ENCODE results near the gene CTIF. TPM values are rescaled to one million over a fixed set of nuclear protein-coding genes. Genes with fewer than 3 reads are reported as not detected.

The CTIF gene
- polyA plus RNA-seq, 1 of the 3 experiments (the other 2 are of a cell fraction): 47.2 TPM

DNA sequence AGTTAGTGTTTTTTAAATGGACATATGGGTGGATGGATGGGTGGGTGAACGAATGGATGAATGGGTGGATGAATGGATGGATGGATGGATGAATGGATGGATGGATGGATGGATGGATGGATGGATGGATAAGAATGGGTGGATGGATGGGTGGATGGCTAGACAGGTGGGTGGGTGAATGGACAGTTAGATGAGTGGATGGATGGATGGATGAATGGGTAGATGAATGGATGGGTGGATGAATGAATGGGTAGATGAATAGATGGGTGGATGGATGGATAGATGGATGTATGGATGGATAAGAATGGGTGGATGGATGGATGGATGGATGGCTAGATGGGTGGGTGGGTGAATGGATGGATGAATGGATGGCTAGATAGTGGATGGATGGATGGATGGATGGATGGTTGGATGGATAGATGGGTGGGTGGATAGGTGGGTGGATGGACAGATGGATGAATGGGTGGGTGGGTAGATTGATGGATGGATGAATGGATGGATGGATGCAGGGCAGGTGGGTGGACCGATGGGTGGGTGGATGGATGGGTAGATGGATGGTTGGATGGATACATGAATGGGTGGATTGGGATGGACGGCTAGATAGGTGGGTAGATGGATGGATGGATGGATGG, 64.0 kb downstream of the CTIF start:
- peaks cover 26 to 43% of the 10 kb centered on the region in 2 experiments; a peak in 3 of 4 replicates for H3K4me1 ChIP-seq (ENCODE audit: control insufficient read depth in 1 of 2, insufficient read depth in 2 of 2, low read depth in 1 of 2, low read length in 1 of 2)
- no peak overlapping the region for H2AFZ ChIP-seq (ENCODE audit: low read depth)
- no peak overlapping the region for H3K4me2 ChIP-seq
- DNase-seq: no peak
- H3K27me3 ChIP-seq (ENCODE audit: insufficient read depth): no peaks in the 10 kb centered on the region
- H3K4me3 ChIP-seq (ENCODE audit: low read depth in 2 of 2, low read length in 1 of 2): no peak overlapping the region
- H3K79me2 ChIP-seq (ENCODE audit: insufficient read depth): peaks cover 88% of the 10 kb centered on the region
- H3K36me3 ChIP-seq (replicated peaks in 1 of 2; ENCODE audit: control insufficient read depth in 1 of 2, insufficient read depth in 2 of 2, low read length in 1 of 2): peaks cover 0 to 5% of the 10 kb centered on the region in 2 experiments
- H4K20me1 ChIP-seq (ENCODE audit: insufficient read depth): peaks cover 86% of the 10 kb centered on the region
- H3K9ac ChIP-seq: no peak overlapping the region
- CTCF ChIA-PET: no interaction called here
- TF ChIP-seq NRF1 (IDR thresholded peaks at IDR 0.05; ENCODE audit: low read depth, low read length): no peak
- TF ChIP-seq GABPA (IDR thresholded peaks at IDR 0.05; ENCODE audit: low read depth): no peak
- TF ChIP-seq NFIC (IDR thresholded peaks at IDR 0.05; ENCODE audit: borderline replicate concordance): no peak
- no peak for TF ChIP-seq TCF12 (IDR thresholded peaks at IDR 0.05)
- TF ChIP-seq, protein P1, sequence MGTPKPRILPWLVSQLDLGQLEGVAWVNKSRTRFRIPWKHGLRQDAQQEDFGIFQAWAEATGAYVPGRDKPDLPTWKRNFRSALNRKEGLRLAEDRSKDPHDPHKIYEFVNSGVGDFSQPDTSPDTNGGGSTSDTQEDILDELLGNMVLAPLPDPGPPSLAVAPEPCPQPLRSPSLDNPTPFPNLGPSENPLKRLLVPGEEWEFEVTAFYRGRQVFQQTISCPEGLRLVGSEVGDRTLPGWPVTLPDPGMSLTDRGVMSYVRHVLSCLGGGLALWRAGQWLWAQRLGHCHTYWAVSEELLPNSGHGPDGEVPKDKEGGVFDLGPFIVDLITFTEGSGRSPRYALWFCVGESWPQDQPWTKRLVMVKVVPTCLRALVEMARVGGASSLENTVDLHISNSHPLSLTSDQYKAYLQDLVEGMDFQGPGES (IDR thresholded peaks at IDR 0.05; ENCODE audit: low read depth, low read length): no peak
- no peak for TF ChIP-seq SIN3A (IDR thresholded peaks at IDR 0.05; ENCODE audit: borderline replicate concordance, low read depth, low read length)
- no peak for TF ChIP-seq GATA2 (CRISPR knock-in tag; IDR thresholded peaks at IDR 0.05)
- no peak for TF ChIP-seq TEAD4 (IDR thresholded peaks at IDR 0.05; ENCODE audit: borderline replicate concordance, insufficient read depth)
- no peak for TF ChIP-seq CHD2 (IDR thresholded peaks at IDR 0.05; ENCODE audit: low read length, partially characterized antibody)
- TF ChIP-seq RCOR1 (IDR thresholded peaks at IDR 0.05; ENCODE audit: low read length): no peak
- TF ChIP-seq, protein P2, sequence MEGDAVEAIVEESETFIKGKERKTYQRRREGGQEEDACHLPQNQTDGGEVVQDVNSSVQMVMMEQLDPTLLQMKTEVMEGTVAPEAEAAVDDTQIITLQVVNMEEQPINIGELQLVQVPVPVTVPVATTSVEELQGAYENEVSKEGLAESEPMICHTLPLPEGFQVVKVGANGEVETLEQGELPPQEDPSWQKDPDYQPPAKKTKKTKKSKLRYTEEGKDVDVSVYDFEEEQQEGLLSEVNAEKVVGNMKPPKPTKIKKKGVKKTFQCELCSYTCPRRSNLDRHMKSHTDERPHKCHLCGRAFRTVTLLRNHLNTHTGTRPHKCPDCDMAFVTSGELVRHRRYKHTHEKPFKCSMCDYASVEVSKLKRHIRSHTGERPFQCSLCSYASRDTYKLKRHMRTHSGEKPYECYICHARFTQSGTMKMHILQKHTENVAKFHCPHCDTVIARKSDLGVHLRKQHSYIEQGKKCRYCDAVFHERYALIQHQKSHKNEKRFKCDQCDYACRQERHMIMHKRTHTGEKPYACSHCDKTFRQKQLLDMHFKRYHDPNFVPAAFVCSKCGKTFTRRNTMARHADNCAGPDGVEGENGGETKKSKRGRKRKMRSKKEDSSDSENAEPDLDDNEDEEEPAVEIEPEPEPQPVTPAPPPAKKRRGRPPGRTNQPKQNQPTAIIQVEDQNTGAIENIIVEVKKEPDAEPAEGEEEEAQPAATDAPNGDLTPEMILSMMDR (IDR thresholded peaks at IDR 0.05): no peak
- TF ChIP-seq EP300 (IDR thresholded peaks at IDR 0.05; ENCODE audit: borderline replicate concordance in 1 of 2, low read depth in 1 of 2, low read length in 1 of 2): no peak
- no peak for TF ChIP-seq RFX5 (IDR thresholded peaks at IDR 0.05; ENCODE audit: low read length)
- TF ChIP-seq FOXM1 (IDR thresholded peaks at IDR 0.05; ENCODE audit: low read depth): no peak
- TF ChIP-seq EZH2phosphoT487 (IDR thresholded peaks at IDR 0.05; ENCODE audit: borderline replicate concordance, low read depth): no peak
- no peak for TF ChIP-seq SMC3 (IDR thresholded peaks at IDR 0.05; ENCODE audit: low read depth, low read length)
- H3K9me3 ChIP-seq: no peaks in the 10 kb centered on the region
- POLR2A ChIA-PET: no interaction called here
- no peak overlapping the region for H3K27ac ChIP-seq (ENCODE audit: low read depth in 2 of 2, low read length in 1 of 2)
- 72% methylated on average over 3 of the region's 3 CpGs for WGBS (ENCODE audit: low lambda C conversion rate)
- no peaks in the 10 kb centered on the region for H3K9me2 ChIP-seq
- no peaks in the 10 kb centered on the region for H3F3A ChIP-seq (replicated peaks; ENCODE audit: insufficient read depth)

Measured in SK-N-SH (cell line).